Measurements from ENCODE around the gene EZR. TPM values are rescaled to one million over a fixed set of nuclear protein-coding genes. Genes with fewer than 3 reads are reported as not detected.
A peak's percentile ranks its signal among the peaks of the same experiment; 100 is the strongest.

The EZR gene
- total RNA-seq, 6 donors from 2014 or later, result 188 to 810 (median 346) TPM

- peaks cover 51 to 100% (median 90%) of the 10 kb centered on the region in 4 donors for H3K36me3 ChIP-seq
- H3K9me3 ChIP-seq, result no peaks in the 10 kb centered on the region
- TF ChIP-seq EP300 (IDR thresholded peaks at IDR 0.05), result no peak
- no peak for TF ChIP-seq POLR2A (IDR thresholded peaks at IDR 0.05)
- no peak for TF ChIP-seq CTCF (IDR thresholded peaks at IDR 0.05)
- no peak for TF ChIP-seq POLR2AphosphoS5 (IDR thresholded peaks at IDR 0.05)
- 72% methylated on average over 6 of the region's 6 CpGs for WGBS, 2 donors
- DNase-seq, result no peak
- peaks cover 0 to 9% (median 0%) of the 10 kb centered on the region in 4 donors for H3K4me1 ChIP-seq
- H3K27ac ChIP-seq, result peak overlapping the region in 2 of 4 donors; percentile 37 to 38
- no peak overlapping the region for H3K4me3 ChIP-seq
- ATAC-seq (ENCODE audit: low FRiP score in 2 of 2), result peak in 1 of 2 donors; percentile 52
- no peaks in the 10 kb centered on the region for H3K27me3 ChIP-seq
Measured at GRCh38 chr6:158772851-158773371, 46.3 kb downstream of the EZR start.

DNA sequence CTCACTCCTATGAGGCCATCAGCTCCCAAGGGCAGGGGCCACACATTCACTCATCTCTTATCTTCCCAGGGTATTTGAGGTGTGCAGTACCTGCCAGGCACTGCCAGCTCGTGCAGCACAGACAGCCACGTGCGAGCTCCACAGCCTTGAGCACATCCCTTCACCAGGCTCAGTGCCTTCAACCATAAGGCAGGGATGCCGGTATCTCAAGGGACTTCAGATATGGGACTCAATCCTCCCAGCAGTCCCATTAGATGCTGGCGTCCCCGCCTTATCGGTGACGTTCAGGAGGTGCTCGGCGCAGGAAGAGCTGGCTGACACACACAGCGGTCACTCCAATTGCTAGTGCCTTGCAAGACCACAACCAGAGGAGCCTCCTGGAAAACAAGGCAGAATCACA, 47.0 kb downstream of the EZR start:
- WGBS, 2 donors, result 97% methylated on average over 10 to 11 of the region's 11 CpGs
- DNase-seq (no peak), ATAC-seq (ENCODE audit: low FRiP score in 2 of 2) (no peak)
- peak overlapping the region in 2 of 4 donors; percentile 11 to 37 for H3K27ac ChIP-seq
- no peaks in the 10 kb centered on the region for H3K27me3 ChIP-seq
- no peak for TF ChIP-seq EP300 (IDR thresholded peaks at IDR 0.05)
- TF ChIP-seq POLR2A (IDR thresholded peaks at IDR 0.05), result no peak
- no peak for TF ChIP-seq CTCF (IDR thresholded peaks at IDR 0.05)
- TF ChIP-seq POLR2AphosphoS5 (IDR thresholded peaks at IDR 0.05), result no peak
- H3K4me3 ChIP-seq, result no peak overlapping the region
- H3K36me3 ChIP-seq, result peaks cover 58 to 100% (median 93%) of the 10 kb centered on the region in 4 donors
- H3K9me3 ChIP-seq, result no peaks in the 10 kb centered on the region
- peaks cover 0 to 9% (median 0%) of the 10 kb centered on the region in 4 donors for H3K4me1 ChIP-seq

DNA sequence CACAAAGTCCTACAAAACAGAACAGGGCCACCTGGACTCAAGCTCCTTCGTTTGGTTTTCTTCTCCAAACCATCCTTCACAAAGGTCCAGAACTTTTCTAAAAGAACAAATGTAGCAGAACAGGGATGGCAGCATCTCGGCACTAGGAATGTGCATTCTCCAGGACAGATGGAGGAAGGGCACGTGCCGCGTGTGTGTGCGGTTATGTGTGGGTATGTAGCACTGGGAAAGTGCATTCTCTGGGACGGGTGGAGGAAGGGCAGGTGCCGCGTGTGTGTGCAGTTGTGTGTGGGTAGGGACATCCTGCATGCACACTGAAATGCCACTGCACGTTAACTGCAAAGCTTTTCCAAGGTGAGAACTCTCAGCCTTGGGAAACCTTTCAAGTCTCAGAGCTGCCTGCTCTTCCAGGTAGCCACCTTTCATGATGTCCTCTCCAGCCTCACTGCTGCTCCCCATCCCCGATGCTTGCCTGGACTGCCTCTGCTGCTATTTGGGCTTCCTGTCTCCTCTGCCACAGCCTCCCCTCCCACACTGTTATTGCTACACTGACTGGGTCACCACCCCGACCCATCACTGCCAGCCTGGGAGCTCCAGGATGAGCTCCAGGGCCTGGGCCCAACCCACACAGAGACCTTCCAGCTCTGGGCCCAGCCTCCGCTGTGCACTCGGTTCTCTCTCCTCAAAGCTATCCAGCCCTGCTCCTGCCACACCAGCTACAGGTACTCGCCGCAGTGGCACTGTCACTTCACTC, 47.6 kb downstream of the EZR start:
- ATAC-seq (ENCODE audit: low FRiP score in 2 of 2), result peak in 1 of 2 donors; percentile 22
- no peak overlapping the region for H3K4me3 ChIP-seq
- peaks cover 0 to 7% (median 0%) of the 10 kb centered on the region in 4 donors for H3K4me1 ChIP-seq
- WGBS, 2 donors, result 95% methylated on average over 16 of the region's 16 CpGs
- H3K27me3 ChIP-seq, result no peaks in the 10 kb centered on the region
- H3K27ac ChIP-seq, result peak overlapping the region in 1 of 4 donors; percentile 11
- H3K9me3 ChIP-seq, result no peaks in the 10 kb centered on the region
- peaks cover 64 to 100% (median 93%) of the 10 kb centered on the region in 4 donors for H3K36me3 ChIP-seq
- no peak for DNase-seq
- TF ChIP-seq POLR2AphosphoS5 (IDR thresholded peaks at IDR 0.05) (no peak), POLR2A (IDR thresholded peaks at IDR 0.05) (no peak), EP300 (IDR thresholded peaks at IDR 0.05) (no peak), CTCF (IDR thresholded peaks at IDR 0.05) (no peak)

GRCh38 chr6:158770533-158771330, 48.4 kb downstream of the EZR start:
- peaks cover 63 to 100% (median 94%) of the 10 kb centered on the region in 4 donors for H3K36me3 ChIP-seq
- 85 to 89% methylated on average over 16 to 21 of the region's 21 CpGs for WGBS, 2 donors
- DNase-seq, result no peak

More at GRCh38 chr6:158770533-158771330, 48.4 kb downstream of the EZR start:
- TF ChIP-seq EP300 (IDR thresholded peaks at IDR 0.05) (no peak), POLR2AphosphoS5 (IDR thresholded peaks at IDR 0.05) (no peak), POLR2A (IDR thresholded peaks at IDR 0.05) (no peak), CTCF (IDR thresholded peaks at IDR 0.05) (no peak)
- Histone ChIP-seq H3K4me1 (peaks cover 0 to 7% (median 0%) of the 10 kb centered on the region in 4 donors), H3K9me3 (no peaks in the 10 kb centered on the region), H3K27ac (peak overlapping the region in 1 of 4 donors; percentile 2), H3K27me3 (no peaks in the 10 kb centered on the region), H3K4me3 (no peak overlapping the region)
- no peak for ATAC-seq (ENCODE audit: low FRiP score in 2 of 2)
